Epidermal melanocyte (primary cell): ENCODE data around the gene AVPR1B.
"Not testable (repeated sequence)": the region's sequence is repeated elsewhere in the genome, so short reads cannot be mapped to it uniquely, and the experiment has no call there.

ENCODE experiments used
- DNase-seq: peaks from one replicate; pipeline ENCODE4 v3.0.0; 2011; ENCODE audit warnings: low spot score; ENCODE audit not compliant: insufficient read length

AVPR1B gene

DNA sequence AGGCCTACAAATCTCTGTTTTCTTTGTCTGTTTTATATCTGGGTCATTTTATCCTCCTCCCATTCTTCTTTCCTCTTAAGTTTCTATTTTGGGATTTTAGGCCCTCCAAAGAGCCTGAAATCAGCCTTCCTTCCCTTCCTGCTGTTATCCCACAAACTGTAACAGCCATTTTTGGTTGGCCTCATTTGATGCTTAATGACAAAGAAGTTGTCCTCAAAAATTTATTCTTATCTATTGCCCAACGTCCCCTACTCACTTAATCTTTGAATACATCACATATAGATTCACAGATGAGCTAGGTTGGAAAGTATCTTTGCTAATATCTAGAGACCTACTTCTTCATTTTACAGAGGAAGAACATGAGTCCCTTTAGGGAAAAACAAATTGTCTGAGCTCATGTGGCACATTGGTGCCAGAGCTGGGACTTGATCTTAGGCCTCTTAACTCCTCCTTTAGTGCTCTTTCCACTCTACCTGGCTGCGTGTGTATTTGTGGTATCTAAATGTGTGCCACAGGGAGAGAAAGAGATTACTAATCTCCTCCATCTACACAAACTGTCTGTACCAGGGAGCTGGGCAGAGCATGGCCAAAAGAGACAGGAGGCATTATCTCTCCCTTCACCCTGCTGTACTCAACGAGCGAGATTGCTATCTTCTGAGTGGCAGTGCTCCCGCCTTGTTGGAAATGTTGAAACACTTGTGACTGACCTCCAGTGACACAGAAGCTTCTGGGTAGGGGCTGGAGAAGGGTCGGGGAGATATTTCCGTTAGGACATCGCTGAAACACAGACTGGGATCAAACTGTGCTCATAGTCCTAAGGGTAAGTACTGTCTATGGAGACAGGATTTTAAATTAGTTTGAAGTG is 34.1 kb downstream of the AVPR1B start:
- DNase-seq, result no peak

- DNase-seq, result no peak
Observed at GRCh38 chr1:206081856-206082255, 35.3 kb downstream of the AVPR1B start.

- no peak for DNase-seq
Observed at GRCh38 chr1:206080026-206080820, 37.0 kb downstream of the AVPR1B start.

- no peak for DNase-seq
Observed at GRCh38 chr1:206079135-206079534, 38.1 kb downstream of the AVPR1B start.

GRCh38 chr1:206075786-206076755 is 41.1 kb downstream of the AVPR1B start:
- no peak for DNase-seq

- DNase-seq, result no peak
Observed at GRCh38 chr1:206074839-206075238, 42.3 kb downstream of the AVPR1B start.

DNA sequence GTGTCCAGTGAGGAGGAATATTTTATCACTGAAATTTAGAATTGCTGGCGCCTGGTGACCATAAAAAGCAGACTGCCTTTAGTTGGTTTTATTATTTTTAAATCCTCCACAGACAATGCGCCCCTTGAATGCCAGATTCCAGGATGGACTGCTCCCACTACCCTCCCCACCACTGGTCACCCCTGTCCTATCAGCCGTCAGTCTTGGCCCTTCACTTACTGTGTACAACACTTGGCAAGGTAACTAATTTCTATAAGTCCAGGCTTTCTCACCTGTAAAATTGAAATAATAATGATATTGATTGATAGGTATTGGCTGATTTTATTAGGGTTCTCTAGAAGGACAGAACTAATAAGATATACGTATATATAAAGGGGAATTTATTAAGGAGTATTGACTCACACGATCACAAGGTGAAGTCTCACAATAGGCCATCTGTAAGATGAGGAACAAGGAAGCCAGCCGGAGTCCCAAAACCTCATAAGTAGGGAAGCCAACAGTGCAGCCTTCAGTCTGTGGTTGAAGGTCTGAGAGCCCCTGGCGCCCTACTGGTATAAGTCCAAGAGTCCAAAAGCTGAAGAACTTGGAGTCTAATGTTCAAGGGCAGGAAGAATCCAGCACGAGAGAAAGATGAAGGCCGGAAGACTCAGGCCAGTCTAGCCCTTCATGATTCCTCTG is 46.4 kb downstream of the AVPR1B start:
- DNase-seq, result no peak

DNA sequence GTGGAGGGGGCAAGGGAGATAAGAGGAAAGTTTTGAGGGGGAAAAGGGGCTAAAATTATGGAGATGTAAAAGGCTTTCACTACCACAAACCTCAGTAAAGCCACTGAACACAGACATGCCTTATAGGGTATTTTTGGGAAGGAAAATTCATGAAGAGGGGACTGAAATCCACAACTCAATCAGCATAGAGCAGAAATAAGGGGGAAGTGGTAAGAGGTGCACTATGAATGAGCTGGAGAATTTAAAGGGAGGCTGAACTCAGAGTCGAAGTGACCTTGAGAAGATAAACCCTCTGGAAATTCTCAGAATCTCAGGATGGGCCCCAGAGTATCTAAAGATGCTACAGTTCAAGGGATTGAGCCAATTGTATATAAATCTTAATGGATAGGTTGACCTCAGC is 48.9 kb downstream of the AVPR1B start:
- no peak for DNase-seq

GRCh38 chr1:206067486-206068227 is 49.5 kb downstream of the AVPR1B start:
- DNase-seq, result no peak

DNA sequence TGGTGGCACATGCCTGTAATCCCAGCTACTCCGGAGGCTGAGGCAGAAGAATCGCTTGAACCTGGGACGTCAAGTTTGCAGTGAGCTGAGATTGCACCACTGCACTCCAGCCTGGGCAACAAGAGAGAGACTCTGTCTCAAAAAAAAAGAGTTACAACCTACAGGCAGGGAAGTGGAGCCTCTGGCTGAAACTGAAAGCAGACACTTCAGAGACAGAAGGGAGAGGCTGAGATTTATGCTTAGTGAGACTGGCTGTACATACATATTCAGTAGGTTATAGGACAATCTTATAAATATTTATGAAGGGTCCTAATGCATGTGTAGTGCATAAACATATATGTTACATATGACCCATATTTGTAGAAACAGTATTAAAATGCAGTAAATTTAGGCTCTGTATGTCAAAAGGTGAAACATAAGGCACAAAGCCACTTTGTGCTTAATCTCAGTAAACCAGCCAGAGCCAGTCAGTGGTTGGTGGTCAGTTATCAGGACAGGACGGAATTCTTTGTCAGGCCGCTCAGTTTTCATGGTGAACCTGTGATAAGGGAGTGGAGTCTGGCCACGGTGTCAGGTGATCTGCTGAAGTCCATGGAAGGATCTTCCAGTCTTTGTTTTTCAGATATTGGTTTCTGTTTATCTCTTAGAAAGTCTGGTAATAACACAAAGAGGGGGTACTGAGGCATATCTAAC is 50.6 kb downstream of the AVPR1B start:
- no peak for DNase-seq

GRCh38 chr1:206065547-206066145 is 51.5 kb downstream of the AVPR1B start:
- DNase-seq, result no peak

- DNase-seq, result not testable (repeated sequence)
Observed at GRCh38 chr1:206064501-206064900, 52.7 kb downstream of the AVPR1B start.

DNA sequence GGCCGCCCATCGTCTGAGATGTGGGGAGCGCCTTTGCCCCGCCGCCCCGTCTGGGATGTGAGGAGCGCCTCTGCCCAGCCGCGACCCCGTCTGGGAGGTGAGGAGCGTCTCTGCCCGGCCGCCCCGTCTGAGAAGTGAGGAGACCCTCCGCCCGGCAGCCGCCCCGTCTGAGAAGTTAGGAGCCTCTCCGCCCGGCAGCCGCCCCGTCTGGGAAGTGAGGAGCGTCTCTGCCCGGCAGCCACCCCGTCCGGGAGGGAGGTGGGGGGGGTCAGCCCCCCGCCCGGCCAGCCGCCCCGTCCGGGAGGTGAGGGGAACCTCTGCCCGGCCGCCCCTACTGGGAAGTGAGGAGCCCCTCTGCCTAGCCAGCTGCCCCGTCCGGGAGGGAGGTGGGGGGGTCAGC is 53.2 kb downstream of the AVPR1B start:
- DNase-seq, result not testable (repeated sequence)

GRCh38 chr1:206062464-206062863 is 54.7 kb downstream of the AVPR1B start:
- DNase-seq, result no peak

GRCh38 chr1:206060844-206061243 is 56.3 kb downstream of the AVPR1B start:
- DNase-seq, result no peak
